Bronchial epithelial cell (primary cell): Measurements from ENCODE around the gene SEC23B. TPM values are rescaled to one million over a fixed set of nuclear protein-coding genes. Genes with fewer than 3 reads are reported as not detected.

Experiments used
- DNase-seq: peaks from one replicate; pipeline ENCODE4 v3.0.0-alpha.2; 2010; ENCODE audit warnings: low read depth
- FAIRE-seq: peaks from 2 replicates; lab custom pipeline; 2011; peaks lifted over from hg19 to GRCh38; lab: Jason Lieb, UNC
- H3K27me3 ChIP-seq: 2 replicates; pipeline ENCODE4 v1.5.1; 2011; ENCODE audit warnings: low read length; ENCODE audit not compliant: control insufficient read depth, insufficient read depth
- H3K36me3 ChIP-seq: 2 replicates; pipeline ENCODE4 v1.5.1; 2011; ENCODE audit warnings: low read length; ENCODE audit not compliant: control insufficient read depth, insufficient read depth
- H3K4me3 ChIP-seq: 2 replicates; pipeline ENCODE4 v1.5.1; 2011; ENCODE audit warnings: mild to moderate bottlenecking, low read depth, low read length, control low read depth
- CTCF ChIP-seq: IDR thresholded peaks from 2 replicates; pipeline ENCODE4 v1.5.1; 2011; ENCODE audit warnings: mild to moderate bottlenecking, moderate library complexity, low read length, control low read depth, inconsistent platforms; ENCODE audit not compliant: insufficient read depth, severe bottlenecking
- total RNA-seq: library from RNA; depleted of rRNA; stranded (reverse); fragments of >200 nt; gene quantifications from 2 replicates; pipeline ENCODE4 v1.2.1, GENCODE V29; 2014

The SEC23B gene
- total RNA-seq, 1 donor from 2014 or later, result 81.6 TPM

GRCh38 chr20:18567739-18568091 lies 60.0 kb downstream of the SEC23B start:
- peaks cover 1% of the 10 kb centered on the region for H3K36me3 ChIP-seq
- no peak for FAIRE-seq
- peak overlapping the region; percentile 55 for H3K4me3 ChIP-seq
- H3K27me3 ChIP-seq, result no peaks in the 10 kb centered on the region
- no peak for DNase-seq
- TF ChIP-seq CTCF, result no peak

- no peak for TF ChIP-seq CTCF
- H3K27me3 ChIP-seq, result no peaks in the 10 kb centered on the region
- FAIRE-seq, result no peak
- DNase-seq, result no peak
- no peak overlapping the region for H3K4me3 ChIP-seq
- peaks cover 1% of the 10 kb centered on the region for H3K36me3 ChIP-seq
Measured at GRCh38 chr20:18571009-18571408, 63.3 kb downstream of the SEC23B start.

GRCh38 chr20:18571578-18571977 lies 63.8 kb downstream of the SEC23B start:
- Histone ChIP-seq H3K27me3 (no peaks in the 10 kb centered on the region), H3K36me3 (peaks cover 1% of the 10 kb centered on the region), H3K4me3 (no peak overlapping the region)
- FAIRE-seq (no peak), DNase-seq (no peak)
- no peak for TF ChIP-seq CTCF

- Histone ChIP-seq H3K27me3 (no peaks in the 10 kb centered on the region), H3K4me3 (no peak overlapping the region), H3K36me3 (no peaks in the 10 kb centered on the region)
- DNase-seq (no peak), FAIRE-seq (no peak)
- no peak for TF ChIP-seq CTCF
Measured at GRCh38 chr20:18577942-18578341, 70.2 kb downstream of the SEC23B start.

GRCh38 chr20:18578581-18578980 lies 70.8 kb downstream of the SEC23B start:
- no peak for FAIRE-seq
- H3K36me3 ChIP-seq, result no peaks in the 10 kb centered on the region
- TF ChIP-seq CTCF, result no peak

GRCh38 chr20:18580012-18580411 lies 72.3 kb downstream of the SEC23B start:
- H3K4me3 ChIP-seq, result no peak overlapping the region
- FAIRE-seq, result no peak
- DNase-seq, result no peak
- no peak for TF ChIP-seq CTCF
- H3K27me3 ChIP-seq, result no peaks in the 10 kb centered on the region
- H3K36me3 ChIP-seq, result no peaks in the 10 kb centered on the region

More at GRCh38 chr20:18578581-18578980, 70.8 kb downstream of the SEC23B start:
- no peak overlapping the region for H3K4me3 ChIP-seq
- DNase-seq, result no peak
- no peaks in the 10 kb centered on the region for H3K27me3 ChIP-seq
